SH-SY5Y (cell line): ENCODE data around the gene C12orf60.
A peak's percentile ranks its signal among the peaks of the same experiment; 100 is the strongest.

ENCODE experiments used
- GATA2 ChIP-seq: IDR thresholded peaks from 2 replicates; pipeline ENCODE4 v1.6.1; 2011; ENCODE audit warnings: mild to moderate bottlenecking, low read depth, low read length
- GATA3 ChIP-seq: IDR thresholded peaks from 2 replicates; pipeline ENCODE4 v1.6.1; 2011; ENCODE audit warnings: low read depth, mild to moderate bottlenecking, low read length, moderate library complexity

C12orf60 gene

GRCh38 chr12:14803011-14803829 lies at the start of gene C12orf60, which contains the start of gene WBP11:
C12orf60 (plus strand) TSS chr12:14803670; CDS start chr12:14822936, 19,266 bp downstream.
WBP11 (minus strand) TSS chr12:14803478; CDS start chr12:14801383, 2,095 bp downstream.
- TF ChIP-seq GATA3 (no peak), GATA2 (no peak)

- TF ChIP-seq GATA2 (no peak), GATA3 (no peak)
Observed at GRCh38 chr12:14756334-14757143, 46.9 kb upstream of the C12orf60 start.

- TF ChIP-seq GATA2, result no peak
- TF ChIP-seq GATA3, result no peak
Observed at GRCh38 chr12:14765398-14765797, 38.1 kb upstream of the C12orf60 start.

GRCh38 chr12:14766649-14767215 lies 36.7 kb upstream of the C12orf60 start:
- no peak for TF ChIP-seq GATA2
- no peak for TF ChIP-seq GATA3

- TF ChIP-seq GATA2, result no peak
- TF ChIP-seq GATA3, result no peak
Observed at GRCh38 chr12:14767617-14768016, 35.9 kb upstream of the C12orf60 start.

- TF ChIP-seq GATA2 (no peak), GATA3 (no peak)
Observed at GRCh38 chr12:14768823-14769405, 34.6 kb upstream of the C12orf60 start.

GRCh38 chr12:14769466-14769968 lies 34.0 kb upstream of the C12orf60 start:
- TF ChIP-seq GATA2, result no peak
- TF ChIP-seq GATA3, result no peak

- TF ChIP-seq GATA3 (no peak), GATA2 (peak; percentile 39; the same call in 1 of the 2 replicates)
Observed at GRCh38 chr12:14769969-14770495, 33.4 kb upstream of the C12orf60 start.

- TF ChIP-seq GATA2 (no peak), GATA3 (no peak)
Observed at GRCh38 chr12:14770496-14771461, 32.7 kb upstream of the C12orf60 start.

- no peak for TF ChIP-seq GATA3
Observed at GRCh38 chr12:14771651-14772137, 31.8 kb upstream of the C12orf60 start.

- TF ChIP-seq GATA3 (no peak), GATA2 (no peak)
Observed at GRCh38 chr12:14772946-14773345, 30.5 kb upstream of the C12orf60 start.

GRCh38 chr12:14773685-14774073 lies 29.8 kb upstream of the C12orf60 start:
- no peak for TF ChIP-seq GATA3
- no peak for TF ChIP-seq GATA2
